ENCODE data around the gene LPCAT2.

Gene LPCAT2

DNA sequence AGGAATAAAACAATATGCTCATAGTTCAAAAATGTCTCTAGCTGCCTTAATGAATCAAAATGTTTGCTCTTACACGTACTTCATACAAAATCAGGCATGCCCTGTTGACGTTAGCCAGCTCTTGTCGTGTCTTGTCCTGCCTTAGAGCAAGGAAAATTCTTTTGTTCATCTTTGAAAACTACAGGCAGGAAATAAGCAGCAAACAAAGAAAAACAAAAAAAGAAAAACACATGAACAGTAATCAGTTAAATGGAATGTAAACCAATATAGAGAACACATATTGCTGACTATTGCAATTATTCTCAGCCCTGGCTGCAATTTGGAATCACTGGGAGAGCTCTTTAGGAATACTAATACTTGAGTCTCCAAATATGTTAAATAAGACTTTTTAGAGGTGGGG, 59.3 kb downstream of the LPCAT2 start:
- H3K4me3 ChIP-seq (replicated peaks in 1 of 2; ENCODE audit: low read depth in 2 of 2, low read length in 2 of 2): no peak overlapping the region
- peak in 1 of 2 donors; percentile 58 for DNase-seq (ENCODE audit: low read depth in 2 of 2)
- TF ChIP-seq, protein P1, sequence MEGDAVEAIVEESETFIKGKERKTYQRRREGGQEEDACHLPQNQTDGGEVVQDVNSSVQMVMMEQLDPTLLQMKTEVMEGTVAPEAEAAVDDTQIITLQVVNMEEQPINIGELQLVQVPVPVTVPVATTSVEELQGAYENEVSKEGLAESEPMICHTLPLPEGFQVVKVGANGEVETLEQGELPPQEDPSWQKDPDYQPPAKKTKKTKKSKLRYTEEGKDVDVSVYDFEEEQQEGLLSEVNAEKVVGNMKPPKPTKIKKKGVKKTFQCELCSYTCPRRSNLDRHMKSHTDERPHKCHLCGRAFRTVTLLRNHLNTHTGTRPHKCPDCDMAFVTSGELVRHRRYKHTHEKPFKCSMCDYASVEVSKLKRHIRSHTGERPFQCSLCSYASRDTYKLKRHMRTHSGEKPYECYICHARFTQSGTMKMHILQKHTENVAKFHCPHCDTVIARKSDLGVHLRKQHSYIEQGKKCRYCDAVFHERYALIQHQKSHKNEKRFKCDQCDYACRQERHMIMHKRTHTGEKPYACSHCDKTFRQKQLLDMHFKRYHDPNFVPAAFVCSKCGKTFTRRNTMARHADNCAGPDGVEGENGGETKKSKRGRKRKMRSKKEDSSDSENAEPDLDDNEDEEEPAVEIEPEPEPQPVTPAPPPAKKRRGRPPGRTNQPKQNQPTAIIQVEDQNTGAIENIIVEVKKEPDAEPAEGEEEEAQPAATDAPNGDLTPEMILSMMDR (IDR thresholded peaks at IDR 0.05; ENCODE audit: low read depth, low read length): no peak

DNA sequence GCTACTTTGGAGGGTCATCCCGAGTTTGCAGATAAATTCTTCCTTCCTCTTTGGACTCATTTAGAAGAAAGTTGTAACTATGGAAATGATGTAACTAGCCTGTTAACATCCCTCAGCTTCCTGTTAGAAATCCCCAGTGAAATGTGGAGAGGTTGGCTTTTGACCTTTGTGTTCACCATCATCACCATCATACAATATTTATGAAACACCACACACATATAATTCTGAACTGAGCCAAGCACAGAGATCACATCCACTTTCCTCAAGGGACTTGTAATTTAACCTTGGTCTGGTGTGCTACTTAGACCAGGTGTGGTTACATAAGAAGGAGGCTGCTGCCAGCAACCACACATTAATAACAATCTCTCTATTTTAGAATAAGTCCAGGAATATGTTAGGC, 60.2 kb downstream of the LPCAT2 start:
- TF ChIP-seq, protein P1 (IDR thresholded peaks at IDR 0.05; ENCODE audit: low read depth, low read length): no peak
- H3K4me3 ChIP-seq (replicated peaks in 1 of 2; ENCODE audit: low read depth in 2 of 2, low read length in 2 of 2): no peak overlapping the region
- DNase-seq (ENCODE audit: low read depth in 2 of 2): peak; percentile 77

DNA sequence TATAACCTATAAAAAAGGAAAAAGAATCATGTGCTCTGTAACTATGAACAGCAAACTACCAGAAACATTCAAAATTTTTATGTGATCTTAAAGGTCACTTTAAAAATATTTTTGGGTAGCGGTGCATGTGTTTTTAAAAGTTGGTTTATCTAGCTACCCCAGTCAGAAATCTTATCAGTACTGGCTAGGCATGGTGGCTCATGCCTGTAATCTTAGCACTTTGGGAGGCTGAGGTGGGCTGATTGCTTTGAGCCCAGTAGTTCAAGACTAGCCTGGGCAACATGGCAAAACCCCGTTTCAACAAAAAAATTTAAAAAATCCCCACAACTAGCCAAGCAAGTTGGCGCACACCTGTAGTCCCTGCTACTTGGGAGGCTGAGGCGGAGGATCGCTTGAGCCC, 61.3 kb downstream of the LPCAT2 start:
- TF ChIP-seq, protein P1 (IDR thresholded peaks at IDR 0.05; ENCODE audit: low read depth, low read length): no peak
- no peak for DNase-seq (ENCODE audit: low read depth in 2 of 2)
- H3K4me3 ChIP-seq (replicated peaks in 1 of 2; ENCODE audit: low read depth in 2 of 2, low read length in 2 of 2): no peak overlapping the region

DNA sequence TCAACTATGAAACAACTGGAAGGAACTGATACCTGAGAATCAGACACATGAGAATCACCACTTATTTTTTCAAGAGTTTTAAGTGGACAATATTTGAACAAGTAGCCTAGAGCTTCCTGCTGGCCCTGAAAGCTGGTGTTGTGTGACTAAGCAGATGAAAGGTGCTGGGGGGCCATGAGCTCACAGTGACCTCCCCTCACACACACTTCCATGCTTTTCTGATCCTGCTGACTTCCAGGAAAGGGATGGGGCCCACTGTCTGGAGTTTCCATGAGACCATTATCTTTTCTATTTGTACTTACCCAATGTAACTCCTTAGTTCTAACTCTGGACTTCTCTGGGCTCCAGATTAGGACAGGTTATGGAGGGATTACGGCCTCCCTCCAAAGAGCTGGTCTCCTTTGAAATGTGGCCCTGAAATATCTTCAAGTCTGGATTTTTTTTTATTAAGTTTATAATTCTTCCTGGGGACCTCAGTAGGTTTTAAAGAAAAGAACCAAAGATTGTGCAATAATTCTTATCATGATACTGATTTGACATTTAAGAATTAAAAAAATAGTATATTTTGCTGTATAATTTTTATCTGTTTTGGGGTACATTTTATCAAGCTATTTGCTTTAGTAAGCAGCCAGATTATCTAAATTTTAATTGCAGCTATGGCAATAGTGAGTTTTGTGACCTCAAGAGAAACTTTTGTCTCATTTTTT, 62.5 kb downstream of the LPCAT2 start:
- TF ChIP-seq, protein P1 (IDR thresholded peaks at IDR 0.05; ENCODE audit: low read depth, low read length): no peak
- no peak for DNase-seq (ENCODE audit: low read depth in 2 of 2)
- no peak overlapping the region for H3K4me3 ChIP-seq (replicated peaks in 1 of 2; ENCODE audit: low read depth in 2 of 2, low read length in 2 of 2)

DNA sequence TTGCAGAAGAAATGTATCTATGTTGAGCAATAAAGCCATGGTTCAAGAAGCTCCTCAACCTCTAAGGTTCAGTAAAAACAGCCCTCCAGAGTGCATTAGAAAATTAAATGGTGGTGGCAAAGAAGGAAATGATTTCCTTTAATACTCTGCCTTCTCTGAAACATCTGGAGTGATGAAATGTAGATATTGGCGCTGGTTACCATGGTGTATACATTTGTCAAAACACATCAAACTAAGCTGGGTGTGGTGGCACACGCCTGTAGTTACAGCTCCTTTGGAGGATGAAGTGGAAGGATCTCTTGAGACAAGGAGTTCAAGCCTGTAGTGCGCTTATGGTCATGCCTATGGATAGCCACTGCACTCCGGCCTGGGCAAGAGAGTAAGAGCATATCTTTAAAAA, 63.6 kb downstream of the LPCAT2 start:
- TF ChIP-seq, protein P1 (IDR thresholded peaks at IDR 0.05; ENCODE audit: low read depth, low read length): no peak
- H3K4me3 ChIP-seq (replicated peaks in 1 of 2; ENCODE audit: low read depth in 2 of 2, low read length in 2 of 2): no peak overlapping the region
- DNase-seq (ENCODE audit: low read depth in 2 of 2): peak; percentile 34 to 46

DNA sequence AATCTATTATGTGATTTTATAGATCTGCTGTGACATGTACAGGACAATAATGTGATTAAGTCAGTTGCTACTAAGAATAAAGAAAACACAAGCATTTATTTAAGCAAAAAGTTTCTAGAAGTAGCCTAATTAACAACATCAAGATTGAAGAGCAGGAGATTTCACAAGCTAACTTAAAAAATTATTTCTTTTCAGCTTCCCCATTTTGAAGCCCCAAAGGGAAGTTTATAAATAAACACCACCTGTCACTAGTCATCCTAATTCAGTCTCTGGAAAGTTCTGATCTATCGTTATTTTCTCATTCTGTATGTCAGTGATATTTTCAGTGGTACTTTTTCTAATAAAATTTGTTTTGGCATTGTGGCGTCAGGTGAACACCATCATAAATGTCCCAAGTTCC, 65.9 kb downstream of the LPCAT2 start:
- H3K4me3 ChIP-seq (replicated peaks in 1 of 2; ENCODE audit: low read depth in 2 of 2, low read length in 2 of 2): no peak overlapping the region
- TF ChIP-seq, protein P1 (IDR thresholded peaks at IDR 0.05; ENCODE audit: low read depth, low read length): no peak
- DNase-seq (ENCODE audit: low read depth in 2 of 2): no peak

DNA sequence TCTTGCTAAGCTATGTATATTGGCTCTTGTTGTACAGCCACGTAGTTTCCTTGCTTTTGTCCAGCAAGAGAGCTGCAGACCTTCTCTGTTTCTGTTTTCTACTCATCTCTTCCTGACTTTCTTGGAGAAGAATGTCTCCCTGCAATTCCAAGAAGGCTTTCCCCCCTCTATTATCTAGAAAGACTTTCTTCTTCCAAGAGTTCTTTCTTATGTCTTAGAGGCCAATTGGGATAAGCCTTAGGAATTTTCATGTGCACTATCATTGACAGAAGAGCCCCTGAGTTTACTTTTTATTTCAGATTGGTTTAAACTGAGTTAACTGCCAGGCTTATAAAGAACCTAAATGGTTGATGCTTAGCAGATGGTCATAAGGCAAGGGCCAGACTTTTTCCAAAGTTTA, 66.6 kb downstream of the LPCAT2 start:
- TF ChIP-seq, protein P1 (IDR thresholded peaks at IDR 0.05; ENCODE audit: low read depth, low read length): no peak
- DNase-seq (ENCODE audit: low read depth in 2 of 2): no peak
- no peak overlapping the region for H3K4me3 ChIP-seq (replicated peaks in 1 of 2; ENCODE audit: low read depth in 2 of 2, low read length in 2 of 2)

All from cardiac fibroblast (primary cell).